Right lobe of liver (tissue), 4 donors: ENCODE measurements around the gene ZNF319.

Source experiments
- POLR2A ChIP-seq: fragments of 450-650 bp; IDR thresholded peaks from one replicate; pipeline ENCODE4 v1.6.1; 2017; ENCODE audit warnings: antibody characterized with exemption, mild to moderate bottlenecking
- TF ChIP-seq, protein P1 (sequence below), 4 donors: fragments of 200-600 bp in 3 of 4; fragments of 450-650 bp in 1 of 4; IDR thresholded peaks; one replicate each; pipeline versions ENCODE4 v1.5.1 to v1.8.0; 2016 to 2022; ENCODE audit warnings: antibody characterized with exemption in 4 of 4, mild to moderate bottlenecking in 2 of 4
- donor health status: DM: no; HTN: no; CAD: no.
- donor health status: DM: no; HTN: no; CAD: no.
- donor health status: DM: no; HTN: yes; CAD: no.

DNA sequence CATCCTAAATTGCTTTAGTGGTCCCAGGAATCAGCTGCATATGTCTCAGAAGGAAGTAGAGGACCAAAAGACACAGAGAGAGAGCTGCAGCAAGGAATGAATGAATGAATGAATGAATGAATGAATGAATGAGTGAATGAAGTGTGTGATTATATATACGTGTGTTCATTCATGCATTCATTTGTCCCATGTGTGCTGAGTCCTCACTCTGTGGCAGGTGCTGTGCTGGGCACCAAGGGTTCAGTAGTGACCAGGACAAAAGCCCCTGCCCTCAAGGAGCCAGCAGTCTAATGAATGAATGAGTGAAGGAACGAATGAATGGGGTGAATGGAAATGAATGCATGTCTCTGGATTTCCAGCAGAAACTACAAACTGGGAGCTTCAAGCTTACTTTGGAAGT lies 38.9 kb downstream of the ZNF319 start:
- TF ChIP-seq, protein P1, sequence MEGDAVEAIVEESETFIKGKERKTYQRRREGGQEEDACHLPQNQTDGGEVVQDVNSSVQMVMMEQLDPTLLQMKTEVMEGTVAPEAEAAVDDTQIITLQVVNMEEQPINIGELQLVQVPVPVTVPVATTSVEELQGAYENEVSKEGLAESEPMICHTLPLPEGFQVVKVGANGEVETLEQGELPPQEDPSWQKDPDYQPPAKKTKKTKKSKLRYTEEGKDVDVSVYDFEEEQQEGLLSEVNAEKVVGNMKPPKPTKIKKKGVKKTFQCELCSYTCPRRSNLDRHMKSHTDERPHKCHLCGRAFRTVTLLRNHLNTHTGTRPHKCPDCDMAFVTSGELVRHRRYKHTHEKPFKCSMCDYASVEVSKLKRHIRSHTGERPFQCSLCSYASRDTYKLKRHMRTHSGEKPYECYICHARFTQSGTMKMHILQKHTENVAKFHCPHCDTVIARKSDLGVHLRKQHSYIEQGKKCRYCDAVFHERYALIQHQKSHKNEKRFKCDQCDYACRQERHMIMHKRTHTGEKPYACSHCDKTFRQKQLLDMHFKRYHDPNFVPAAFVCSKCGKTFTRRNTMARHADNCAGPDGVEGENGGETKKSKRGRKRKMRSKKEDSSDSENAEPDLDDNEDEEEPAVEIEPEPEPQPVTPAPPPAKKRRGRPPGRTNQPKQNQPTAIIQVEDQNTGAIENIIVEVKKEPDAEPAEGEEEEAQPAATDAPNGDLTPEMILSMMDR (IDR thresholded peaks at IDR 0.05) = no peak
- TF ChIP-seq POLR2A = no peak
